OCI-LY1 (cell line): ENCODE data around the gene SLC43A1.

Experiments
- H2AFZ ChIP-seq: fragments of 200-600 bp; sonication (generic), shearing (Covaris generic); 2 replicates; pipeline ENCODE4 v1.6.0; 2014; ENCODE audit warnings: antibody characterized with exemption, mild to moderate bottlenecking, low read length
- H3F3A ChIP-seq: fragments of 200-600 bp; sonication (generic), shearing (Covaris generic); 2 replicates; pipeline ENCODE4 v1.6.0; 2014; ENCODE audit warnings: mild to moderate bottlenecking, antibody characterized with exemption, low read length, moderate library complexity; ENCODE audit not compliant: insufficient read depth
- H3K27ac ChIP-seq: fragments of 200-600 bp; sonication (generic); 2 replicates; pipeline ENCODE4 v1.5.1; 2014; ENCODE audit warnings: low read length, mixed run types, mild to moderate bottlenecking, low read depth; ENCODE audit not compliant: poor library complexity, severe bottlenecking
- H3K27me3 ChIP-seq: fragments of 200-600 bp; sonication (generic); 2 replicates; pipeline ENCODE4 v1.6.0; 2014; ENCODE audit warnings: antibody characterized with exemption, mild to moderate bottlenecking, low read length, moderate library complexity; ENCODE audit not compliant: insufficient read depth
- H3K36me3 ChIP-seq: fragments of 200-600 bp; sonication (generic); 2 replicates; pipeline ENCODE4 v1.6.1; 2014; ENCODE audit warnings: mild to moderate bottlenecking, antibody characterized with exemption, low read length, moderate library complexity, mixed read lengths; ENCODE audit not compliant: insufficient read depth
- H3K4me1 ChIP-seq: fragments of 200-600 bp; sonication (generic); 2 replicates; pipeline ENCODE4 v1.5.1; 2014; ENCODE audit warnings: mild to moderate bottlenecking, low read length, moderate library complexity; ENCODE audit not compliant: insufficient read depth, severe bottlenecking
- H3K4me2 ChIP-seq: fragments of 200-600 bp; sonication (generic), shearing (Covaris generic); 2 replicates; pipeline ENCODE4 v1.6.1; 2014; ENCODE audit warnings: low read length
- H3K4me3 ChIP-seq: fragments of 200-600 bp; sonication (generic); 2 replicates; pipeline ENCODE4 v1.5.1; 2014; ENCODE audit warnings: low read length, low read depth, mild to moderate bottlenecking, mixed read lengths; ENCODE audit not compliant: poor library complexity, severe bottlenecking
- H3K79me2 ChIP-seq: fragments of 200-600 bp; shearing (Covaris generic); 2 replicates; pipeline ENCODE4 v1.6.1; 2016; ENCODE audit warnings: mixed run types, low read length, mixed read lengths; ENCODE audit not compliant: insufficient read depth
- H3K9ac ChIP-seq: fragments of 200-600 bp; sonication (generic), shearing (Covaris generic); 2 replicates; pipeline ENCODE4 v1.6.1; 2014; ENCODE audit warnings: mild to moderate bottlenecking, low read length, mixed read lengths
- H3K9me2 ChIP-seq: fragments of 200-600 bp; sonication (generic), shearing (Covaris generic); 2 replicates; pipeline ENCODE4 v1.6.1; 2014; ENCODE audit warnings: low read depth, mild to moderate bottlenecking, low read length, mixed read lengths
- H3K9me3 ChIP-seq: fragments of 200-600 bp; shearing (Covaris generic); 2 replicates; pipeline ENCODE4 v1.6.1; 2014; ENCODE audit warnings: low read length, mixed read lengths
- H4K20me1 ChIP-seq: fragments of 200-600 bp; sonication (generic), shearing (Covaris generic); 2 replicates; pipeline ENCODE4 v1.6.0; 2016; ENCODE audit warnings: mild to moderate bottlenecking, low read length; ENCODE audit not compliant: insufficient read depth
- CTCF ChIP-seq: fragments of 200-600 bp; sonication (generic), shearing (Covaris generic); IDR thresholded peaks from 2 replicates; pipeline ENCODE4 v1.5.1; 2017; ENCODE audit warnings: mild to moderate bottlenecking, antibody characterized with exemption, low read length, moderate library complexity, mixed read lengths
- EZH2 ChIP-seq: fragments of 200-600 bp; sonication (generic), shearing (Covaris generic); IDR thresholded peaks from 2 replicates; pipeline ENCODE4 v1.8.0; 2017; ENCODE audit warnings: borderline replicate concordance, mixed run types, mild to moderate bottlenecking, antibody characterized with exemption, low read length, moderate library complexity, mixed read lengths

SLC43A1 gene

GRCh38 chr11:57475671-57476046, 39.8 kb downstream of the SLC43A1 start:
- H3K36me3 ChIP-seq: no peaks in the 10 kb centered on the region
- no peaks in the 10 kb centered on the region for H3K79me2 ChIP-seq
- no peaks in the 10 kb centered on the region for H3K9me3 ChIP-seq
- H3F3A ChIP-seq: no peaks in the 10 kb centered on the region
- H2AFZ ChIP-seq: no peak overlapping the region
- H3K4me1 ChIP-seq: peaks cover 7% of the 10 kb centered on the region
- H3K9ac ChIP-seq: no peak overlapping the region
- no peak for TF ChIP-seq CTCF
- H4K20me1 ChIP-seq: no peaks in the 10 kb centered on the region
- H3K4me3 ChIP-seq: no peak overlapping the region
- no peak overlapping the region for H3K27ac ChIP-seq
- peaks cover 6% of the 10 kb centered on the region; the same call in 1 of the 2 replicates for H3K27me3 ChIP-seq
- H3K4me2 ChIP-seq: no peak overlapping the region; the same call in 1 of the 2 replicates
- H3K9me2 ChIP-seq: no peaks in the 10 kb centered on the region

DNA sequence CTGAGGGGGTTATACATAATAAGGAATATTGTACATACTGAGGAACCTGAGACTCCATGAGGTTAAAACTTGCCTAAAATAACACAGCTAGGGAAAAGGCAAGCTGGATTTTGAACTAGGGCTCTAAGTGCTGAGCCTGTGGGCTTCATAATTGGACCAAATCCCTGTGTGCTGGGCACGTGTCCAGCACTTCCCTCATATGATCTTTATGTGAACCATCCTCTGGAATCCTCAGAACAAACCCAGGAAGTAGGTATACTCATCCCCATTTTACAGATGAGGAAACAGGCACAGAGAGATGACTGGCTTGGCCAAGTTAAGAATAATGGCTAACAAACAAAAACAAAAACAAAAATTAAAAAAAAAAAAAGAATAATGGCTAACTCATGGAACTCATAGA, 40.3 kb downstream of the SLC43A1 start:
- Histone ChIP-seq H3K4me3 (no peak overlapping the region), H3K4me1 (peaks cover 7% of the 10 kb centered on the region), H3K9me2 (no peaks in the 10 kb centered on the region), H3K9ac (no peak overlapping the region), H3K79me2 (no peaks in the 10 kb centered on the region), H3K27me3 (peaks cover 6% of the 10 kb centered on the region; the same call in 1 of the 2 replicates), H3F3A (no peaks in the 10 kb centered on the region), H3K9me3 (no peaks in the 10 kb centered on the region), H3K27ac (no peak overlapping the region), H3K36me3 (no peaks in the 10 kb centered on the region), H2AFZ (no peak overlapping the region), H3K4me2 (no peak overlapping the region), H4K20me1 (no peaks in the 10 kb centered on the region)
- TF ChIP-seq EZH2 (no peak), CTCF (no peak)

- no peak overlapping the region for H3K4me2 ChIP-seq
These were observed 40.7 kb downstream of the SLC43A1 start for GRCh38 chr11:57474803-57475115.

More at GRCh38 chr11:57474803-57475115, 40.7 kb downstream of the SLC43A1 start:
- no peak overlapping the region for H3K9ac ChIP-seq
- no peak overlapping the region for H2AFZ ChIP-seq
- no peak for TF ChIP-seq CTCF
- no peak for TF ChIP-seq EZH2
- no peak overlapping the region for H3K4me3 ChIP-seq
- no peak overlapping the region for H3K27ac ChIP-seq
- no peaks in the 10 kb centered on the region for H4K20me1 ChIP-seq
- peaks cover 6% of the 10 kb centered on the region; the same call in 1 of the 2 replicates for H3K27me3 ChIP-seq
- no peaks in the 10 kb centered on the region for H3K79me2 ChIP-seq
- peaks cover 7% of the 10 kb centered on the region for H3K4me1 ChIP-seq
- no peaks in the 10 kb centered on the region for H3F3A ChIP-seq
- no peaks in the 10 kb centered on the region for H3K36me3 ChIP-seq
- no peaks in the 10 kb centered on the region for H3K9me3 ChIP-seq
- H3K9me2 ChIP-seq: no peaks in the 10 kb centered on the region
